SIG-M5 treated with dmso at 0.1 percent for 504 hours (cell line): Measurements from ENCODE around the gene PXMP4.

Experiments used
- DNase-seq: peaks from one replicate; lab custom pipeline; 2025; ENCODE audit not compliant: unreplicated experiment; lab: John Stamatoyannopoulos, UW

The PXMP4 gene

DNA sequence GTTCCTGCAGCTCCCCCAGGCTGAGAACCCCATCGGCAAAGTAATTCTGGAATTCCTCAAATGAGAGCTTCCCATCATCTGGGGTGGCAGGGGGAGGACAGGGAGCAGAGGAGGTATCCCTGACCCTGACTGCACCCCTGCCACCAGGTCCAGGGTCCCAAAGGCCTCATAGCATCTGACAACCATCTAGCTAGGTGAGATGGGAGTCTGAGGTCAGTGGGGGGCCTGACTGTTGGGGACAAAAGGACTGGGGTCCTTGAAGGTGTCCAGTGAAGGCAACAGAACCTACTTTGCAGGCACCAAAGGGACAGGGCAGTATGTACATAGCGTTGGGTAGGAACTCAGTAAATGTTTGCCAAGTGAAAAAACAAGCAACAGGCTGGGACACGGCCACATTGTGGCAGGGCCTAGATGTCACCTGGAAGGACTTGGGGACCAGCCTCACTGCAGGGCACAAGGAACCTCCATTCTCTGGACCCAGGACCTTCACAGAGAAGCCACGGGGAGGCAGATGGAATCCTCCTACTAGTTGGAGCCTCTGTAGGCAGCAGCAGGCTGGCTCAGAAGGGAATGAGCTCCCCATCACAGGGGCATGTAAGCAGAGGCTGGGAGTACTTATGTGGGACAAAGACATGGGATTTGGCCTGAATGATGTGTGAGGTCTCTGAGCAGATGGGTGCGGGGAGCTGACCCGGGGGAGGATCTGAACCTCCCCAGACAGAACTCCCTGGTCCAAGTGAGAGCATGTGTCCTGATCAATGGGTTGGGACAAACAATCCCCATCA is 49.2 kb downstream of the PXMP4 start:
- no peak for DNase-seq

DNA sequence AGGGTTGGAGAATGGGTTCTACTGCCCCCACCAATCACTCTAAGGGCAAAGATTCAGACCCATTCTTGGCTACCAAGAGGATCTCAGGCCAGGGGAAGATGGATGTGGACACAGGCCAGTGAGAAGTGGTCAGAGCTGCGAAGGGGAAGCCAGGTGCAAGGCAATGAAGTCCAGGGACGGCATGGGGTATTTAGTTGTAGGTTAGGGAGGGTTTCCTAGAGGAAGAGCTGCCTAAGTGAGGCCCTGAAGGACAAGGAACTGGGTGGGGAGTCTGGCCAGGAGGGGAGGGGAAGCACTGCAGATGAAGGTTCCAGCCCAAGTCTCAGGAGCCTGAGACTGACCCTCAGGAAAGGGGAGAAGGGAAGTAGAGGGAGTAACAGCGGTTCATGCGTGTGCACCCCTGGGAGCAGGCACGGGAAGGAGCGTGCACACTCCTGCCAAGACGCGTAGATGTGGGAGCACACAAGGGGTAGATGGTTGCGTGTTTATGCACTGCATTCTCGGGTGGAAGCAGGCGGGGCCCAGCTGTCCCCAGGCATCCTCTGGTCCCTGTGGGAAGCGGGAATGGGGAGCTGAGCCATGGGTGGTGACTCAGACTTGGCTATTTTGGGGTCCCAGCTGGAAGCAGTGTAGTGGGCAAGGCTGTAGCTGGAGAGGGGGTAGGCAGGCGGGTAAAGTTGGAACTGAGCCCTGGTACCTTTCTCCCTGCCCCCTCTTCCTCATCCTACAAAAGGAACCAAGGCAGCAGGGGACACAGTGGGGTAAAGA is 50.1 kb downstream of the PXMP4 start:
- no peak for DNase-seq

DNA sequence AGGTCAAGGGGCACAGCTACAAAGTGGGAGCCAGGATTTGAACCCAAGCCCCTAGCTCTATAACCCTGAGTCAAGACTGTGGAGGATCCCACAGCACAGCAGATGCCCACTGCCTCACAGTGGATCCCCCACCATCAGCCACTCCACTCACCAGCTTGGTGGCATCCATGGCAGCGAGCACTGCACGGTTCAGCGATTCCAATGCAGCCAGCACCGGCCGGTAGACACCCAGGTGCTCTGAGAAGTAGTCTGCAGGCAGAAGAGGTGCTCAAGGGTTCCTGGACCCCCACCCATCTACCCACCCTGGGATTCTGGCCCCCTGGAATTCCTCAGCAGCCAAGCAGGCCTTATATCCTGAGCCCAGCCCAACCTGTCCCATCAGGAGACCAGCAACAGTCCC is 50.9 kb downstream of the PXMP4 start:
- no peak for DNase-seq

- DNase-seq, result no peak
Observed at GRCh38 chr20:33668466-33669155, 51.5 kb downstream of the PXMP4 start.

GRCh38 chr20:33667676-33668465 is 52.2 kb downstream of the PXMP4 start:
- DNase-seq, result peak; percentile 67

DNA sequence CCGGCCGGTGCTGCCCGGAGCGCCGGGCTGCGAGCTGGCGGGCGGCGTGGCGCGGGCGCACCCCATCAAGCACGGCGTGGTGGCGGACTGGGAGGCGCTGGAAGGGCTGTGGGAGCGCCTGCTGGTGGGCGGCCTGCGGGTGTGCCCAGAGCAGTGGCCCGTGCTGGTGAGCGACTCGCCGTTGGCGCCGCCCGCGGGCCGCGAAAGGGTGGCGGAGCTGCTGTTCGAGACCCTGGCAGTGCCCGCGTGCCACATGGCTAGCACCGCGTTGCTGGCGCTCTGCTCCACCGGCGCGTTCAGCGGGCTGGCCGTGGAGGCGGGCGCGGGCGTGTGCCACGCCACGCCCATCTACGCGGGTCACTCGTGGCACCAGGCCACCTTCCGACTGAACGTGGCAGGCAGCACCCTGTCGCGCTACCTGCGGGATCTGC is 52.9 kb downstream of the PXMP4 start:
- no peak for DNase-seq

DNA sequence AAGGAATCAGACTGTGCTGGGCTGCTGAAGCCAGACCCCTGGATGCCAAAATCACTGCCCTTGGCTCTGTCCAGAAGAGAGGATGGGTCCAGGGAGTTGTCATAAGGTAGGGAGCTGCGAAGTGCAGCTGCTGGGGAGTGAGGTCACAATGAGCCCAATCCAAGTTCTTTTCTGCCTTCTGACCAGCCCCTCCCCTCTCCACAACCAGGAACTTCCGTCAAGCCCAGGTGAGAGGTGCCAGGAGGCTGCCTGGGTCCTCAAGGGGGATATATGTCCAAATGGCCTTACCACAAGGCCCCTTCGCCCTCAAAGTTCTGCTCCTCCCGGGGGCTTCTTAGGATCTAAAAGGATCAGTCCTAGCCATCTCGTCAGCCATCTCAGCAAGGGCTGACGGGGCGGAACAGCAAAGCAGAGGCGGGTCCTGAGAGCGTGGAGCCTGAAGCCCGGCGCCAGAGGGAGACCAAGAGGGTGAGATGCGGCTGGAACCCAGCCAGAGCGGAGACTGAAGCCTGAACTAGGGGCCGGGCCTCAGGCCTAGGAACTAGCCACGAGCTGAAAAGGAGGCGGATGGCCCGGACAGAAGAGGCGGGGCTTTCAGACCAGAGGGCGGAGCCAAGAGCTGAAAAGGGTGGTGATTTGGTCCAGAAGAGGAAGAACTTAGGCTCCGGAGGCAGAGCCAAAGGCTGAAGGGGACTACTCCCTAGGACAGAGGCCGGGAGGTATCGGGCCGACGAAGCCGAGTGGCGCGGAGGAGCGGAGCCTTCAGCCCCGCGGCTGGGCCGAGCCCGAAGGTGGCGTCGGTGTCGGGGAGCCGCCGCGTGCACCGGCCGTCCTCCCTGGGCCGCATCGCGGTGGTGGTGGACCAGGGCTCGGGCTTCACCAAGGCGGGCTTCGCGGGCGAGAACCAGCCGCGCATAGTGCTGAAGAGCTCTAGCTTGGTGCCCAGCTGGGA is 53.5 kb downstream of the PXMP4 start, which contains the start of gene ACTL10:
Gene ACTL10, plus strand, starts transcription at position 651 of the 952 bp plus-strand sequence. CDS start 555 bp downstream, outside the sequence.
- DNase-seq, result peak; percentile 99

- DNase-seq, result no peak
Observed at GRCh38 chr20:33664762-33665144, 55.4 kb downstream of the PXMP4 start.

- DNase-seq, result no peak
Observed at GRCh38 chr20:33664085-33664761, 55.9 kb downstream of the PXMP4 start.

DNA sequence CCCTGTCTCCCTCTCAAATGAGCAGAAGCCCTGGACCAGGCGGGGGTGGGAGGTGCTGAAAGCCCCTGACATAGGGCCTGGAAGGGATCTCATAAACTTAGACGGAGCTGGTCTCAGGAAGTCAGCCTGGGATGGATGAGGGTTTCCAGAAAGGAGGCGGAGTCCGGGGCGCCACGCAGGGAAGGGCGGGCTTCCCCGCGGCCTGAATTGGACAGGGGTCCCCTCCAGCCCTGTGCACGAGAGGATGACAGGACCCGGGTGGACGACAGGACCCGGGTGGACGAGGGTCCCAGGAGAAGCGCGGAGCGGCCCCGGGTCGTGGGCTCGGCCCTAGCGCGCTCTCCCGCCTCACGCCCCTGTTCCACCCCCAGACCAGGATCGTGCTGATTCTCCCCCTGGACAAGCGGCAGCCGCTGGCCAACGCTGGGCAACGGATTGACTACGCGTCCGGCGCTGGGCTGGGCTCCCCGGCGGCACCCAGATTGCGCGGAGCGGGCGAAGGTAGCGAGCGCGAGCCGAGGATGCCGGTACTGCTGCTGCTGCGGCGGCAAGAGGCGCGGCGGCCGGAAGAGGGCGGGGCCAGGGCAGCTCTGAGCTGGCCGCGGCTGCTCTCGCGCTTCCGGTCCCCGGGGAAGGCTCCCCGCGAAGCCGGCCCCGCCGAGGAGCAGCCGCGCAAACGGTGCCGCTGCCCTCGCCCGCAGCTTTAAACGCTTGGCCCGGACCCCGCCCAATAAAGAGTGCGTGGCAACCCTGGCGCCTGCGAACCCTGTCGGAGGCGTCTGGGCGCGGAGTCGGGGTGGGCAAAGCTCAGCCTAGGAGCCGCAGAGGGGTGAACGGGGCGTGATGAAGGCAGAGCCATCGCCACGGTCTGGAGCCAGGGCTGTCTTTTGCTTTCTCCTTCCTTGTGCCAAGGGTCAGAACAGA is 56.7 kb downstream of the PXMP4 start:
- peak; percentile 76 for DNase-seq

- DNase-seq, result no peak
Observed at GRCh38 chr20:33662172-33662571, 57.9 kb downstream of the PXMP4 start, which contains the start of gene C20orf144. Gene C20orf144, plus strand, starts transcription at chr20:33662327. Its CDS starts 19 bp downstream, at chr20:33662346.

- no peak for DNase-seq
Observed at GRCh38 chr20:33660685-33661058, 59.4 kb downstream of the PXMP4 start.

- no peak for DNase-seq
Observed at GRCh38 chr20:33660035-33660684, 60.0 kb downstream of the PXMP4 start.

GRCh38 chr20:33659341-33660034 is 60.6 kb downstream of the PXMP4 start:
- DNase-seq, result no peak

DNA sequence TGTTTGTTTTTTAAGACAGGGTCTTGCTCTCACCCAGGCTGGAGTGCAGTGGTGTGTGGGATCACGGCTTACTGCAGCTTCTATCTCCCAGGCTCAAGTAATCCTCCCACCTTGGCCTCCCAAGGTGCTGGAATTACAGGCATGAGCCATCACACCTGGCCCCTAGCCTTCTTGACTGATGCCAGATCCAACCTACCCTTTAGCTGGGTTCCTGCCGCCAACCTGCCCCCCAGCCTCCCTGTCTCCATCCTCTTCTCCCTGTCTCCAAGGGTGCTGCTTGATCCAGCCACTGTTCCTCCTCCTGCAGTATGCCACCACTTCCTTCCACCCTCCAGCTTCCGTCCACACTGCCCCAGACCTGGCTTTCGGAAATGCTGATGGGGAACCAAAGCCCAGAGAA is 61.2 kb downstream of the PXMP4 start:
- DNase-seq, result no peak

DNA sequence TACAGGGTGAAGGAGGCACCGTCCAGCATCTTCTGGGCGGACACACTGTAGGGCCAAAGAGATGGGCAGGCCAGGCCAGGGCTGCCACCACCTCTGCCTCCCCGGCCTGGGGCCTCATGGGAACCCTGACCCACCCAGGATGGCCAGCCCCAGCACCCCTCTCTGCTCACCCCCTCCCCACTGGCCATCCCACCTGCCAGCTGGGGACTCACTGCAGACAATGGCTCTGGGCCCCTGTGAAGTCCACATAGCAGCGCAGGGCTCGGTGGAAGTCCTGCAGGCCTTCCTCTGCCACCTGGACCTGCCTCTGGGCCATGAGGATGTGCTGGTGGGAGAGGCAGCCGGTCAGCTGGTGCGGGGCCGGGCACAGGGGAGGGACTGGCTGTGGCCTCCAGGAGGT is 61.6 kb downstream of the PXMP4 start:
- DNase-seq, result no peak

DNA sequence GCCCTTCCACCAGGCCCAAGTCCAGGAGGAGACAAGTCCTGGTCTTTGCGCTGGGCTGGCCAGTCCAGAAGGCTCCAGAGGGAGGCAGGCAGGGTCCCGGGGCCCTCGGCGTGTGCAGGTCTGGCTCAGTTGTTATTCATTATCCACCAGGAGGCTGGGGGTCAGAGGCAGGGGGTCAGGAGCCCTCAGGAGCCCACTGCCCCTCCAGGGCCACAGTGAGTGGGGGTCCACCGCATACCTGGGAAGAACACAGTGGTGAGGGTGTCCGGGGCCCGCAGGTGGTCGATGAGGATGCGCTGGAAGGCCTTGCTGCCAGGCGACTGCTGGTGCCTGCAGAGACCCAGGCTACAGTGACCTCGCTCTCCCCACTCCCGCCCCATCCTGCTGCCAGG is 62.4 kb downstream of the PXMP4 start:
- no peak for DNase-seq
